SK-N-SH treated with all-trans-retinoic acid at 6 μM for 48 hours (cell line): ENCODE data around the gene MINAR1.

Source experiments
- BACH2 ChIP-seq: fragments of 250-450 bp; sonication (Bioruptor Pico); IDR thresholded peaks from 2 replicates; pipeline ENCODE4 v1.9.0; 2021; ENCODE audit warnings: mild to moderate bottlenecking, borderline replicate concordance
- CSDC2 ChIP-seq: fragments of 250-450 bp; sonication (Bioruptor Pico); IDR thresholded peaks from 2 replicates; pipeline ENCODE4 v1.5.0; 2020; ENCODE audit warnings: mild to moderate bottlenecking, moderate library complexity
- ESRRG ChIP-seq: fragments of 250-450 bp; sonication (Bioruptor Pico); IDR thresholded peaks from 2 replicates; pipeline ENCODE4 v1.6.1; 2021; ENCODE audit warnings: mild to moderate bottlenecking
- GLIS3 ChIP-seq: fragments of 250-450 bp; sonication (Bioruptor Pico); IDR thresholded peaks from 2 replicates; pipeline ENCODE4 v1.5.0; 2020; ENCODE audit warnings: mild to moderate bottlenecking, moderate library complexity
- SNAI2 ChIP-seq: fragments of 250-450 bp; sonication (Bioruptor Pico); IDR thresholded peaks from 2 replicates; pipeline ENCODE4 v1.5.0; 2020; ENCODE audit warnings: mild to moderate bottlenecking, moderate library complexity
- ZFP3 ChIP-seq: fragments of 250-450 bp; sonication (Bioruptor Pico); IDR thresholded peaks from 2 replicates; pipeline ENCODE4 v1.5.0; 2020; ENCODE audit warnings: mild to moderate bottlenecking, moderate library complexity
- ZNF70 ChIP-seq: fragments of 450-650 bp; formaldehyde crosslinking; IDR thresholded peaks from 2 replicates; pipeline ENCODE4 v1.5.0; 2020; ENCODE audit warnings: mild to moderate bottlenecking, moderate library complexity
- TF ChIP-seq, protein P1 (sequence below): fragments of 250-450 bp; sonication (Bioruptor Pico); IDR thresholded peaks from 2 replicates; pipeline ENCODE4 v1.8.0; 2020; ENCODE audit warnings: mild to moderate bottlenecking, moderate library complexity, borderline replicate concordance

DNA sequence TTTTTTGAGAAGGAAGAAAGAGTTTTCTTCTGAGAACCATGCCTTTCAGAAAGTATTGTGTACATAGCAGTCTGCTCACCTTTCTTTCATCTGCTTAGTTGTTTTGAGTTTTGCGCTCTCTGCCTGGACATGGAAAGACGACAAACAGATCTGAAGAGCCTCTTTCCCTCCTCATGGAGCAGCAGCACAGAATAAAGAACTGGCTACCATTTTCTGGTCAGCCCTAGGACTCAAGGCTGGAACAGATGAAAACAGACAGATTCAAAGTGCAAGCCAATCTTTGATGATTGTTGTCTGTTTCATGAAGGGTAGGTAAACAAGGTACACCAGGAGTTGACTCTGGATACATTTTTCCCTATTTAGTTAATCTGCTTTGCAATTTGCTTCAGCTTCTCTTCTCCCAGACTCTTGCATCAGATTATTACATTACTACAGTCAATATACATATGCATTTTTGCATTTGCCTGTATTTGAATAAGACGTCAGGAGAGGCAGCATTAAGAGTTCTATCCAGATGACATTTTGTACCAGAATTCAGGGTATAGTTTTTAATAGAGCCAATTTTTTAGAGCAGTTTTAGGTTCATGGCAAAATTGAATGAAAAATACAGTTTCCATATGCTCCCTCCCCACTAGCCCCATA lies 34.7 kb upstream of the MINAR1 start:
- TF ChIP-seq ZNF70 (no peak), ESRRG (CRISPR knock-in tag) (no peak), GLIS3 (CRISPR knock-in tag) (no peak), ZFP3 (no peak), CSDC2 (CRISPR knock-in tag) (no peak), BACH2 (CRISPR knock-in tag) (no peak), SNAI2 (CRISPR knock-in tag) (no peak)
- TF ChIP-seq, protein P1, sequence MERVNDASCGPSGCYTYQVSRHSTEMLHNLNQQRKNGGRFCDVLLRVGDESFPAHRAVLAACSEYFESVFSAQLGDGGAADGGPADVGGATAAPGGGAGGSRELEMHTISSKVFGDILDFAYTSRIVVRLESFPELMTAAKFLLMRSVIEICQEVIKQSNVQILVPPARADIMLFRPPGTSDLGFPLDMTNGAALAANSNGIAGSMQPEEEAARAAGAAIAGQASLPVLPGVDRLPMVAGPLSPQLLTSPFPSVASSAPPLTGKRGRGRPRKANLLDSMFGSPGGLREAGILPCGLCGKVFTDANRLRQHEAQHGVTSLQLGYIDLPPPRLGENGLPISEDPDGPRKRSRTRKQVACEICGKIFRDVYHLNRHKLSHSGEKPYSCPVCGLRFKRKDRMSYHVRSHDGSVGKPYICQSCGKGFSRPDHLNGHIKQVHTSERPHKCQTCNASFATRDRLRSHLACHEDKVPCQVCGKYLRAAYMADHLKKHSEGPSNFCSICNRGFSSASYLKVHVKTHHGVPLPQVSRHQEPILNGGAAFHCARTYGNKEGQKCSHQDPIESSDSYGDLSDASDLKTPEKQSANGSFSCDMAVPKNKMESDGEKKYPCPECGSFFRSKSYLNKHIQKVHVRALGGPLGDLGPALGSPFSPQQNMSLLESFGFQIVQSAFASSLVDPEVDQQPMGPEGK (CRISPR knock-in tag) = no peak
